LNCaP clone FGC (cell line): Measurements from ENCODE around the gene KIAA1328.

ENCODE experiments used
- DNase-seq: peaks from one replicate; pipeline ENCODE4 v3.0.0-alpha.2; 2011; ENCODE audit warnings: low read depth
- H3K4me3 ChIP-seq: 2 replicates; pipeline ENCODE4 v1.5.1; 2011; ENCODE audit warnings: mild to moderate bottlenecking, low read depth, low read length, control low read depth
- TF ChIP-seq, protein P1 (sequence below): IDR thresholded peaks from 2 replicates; pipeline ENCODE4 v1.5.1; 2012; ENCODE audit warnings: mild to moderate bottlenecking; ENCODE audit not compliant: control insufficient read depth, insufficient read depth; ENCODE audit errors: extremely low read depth

Gene KIAA1328

DNA sequence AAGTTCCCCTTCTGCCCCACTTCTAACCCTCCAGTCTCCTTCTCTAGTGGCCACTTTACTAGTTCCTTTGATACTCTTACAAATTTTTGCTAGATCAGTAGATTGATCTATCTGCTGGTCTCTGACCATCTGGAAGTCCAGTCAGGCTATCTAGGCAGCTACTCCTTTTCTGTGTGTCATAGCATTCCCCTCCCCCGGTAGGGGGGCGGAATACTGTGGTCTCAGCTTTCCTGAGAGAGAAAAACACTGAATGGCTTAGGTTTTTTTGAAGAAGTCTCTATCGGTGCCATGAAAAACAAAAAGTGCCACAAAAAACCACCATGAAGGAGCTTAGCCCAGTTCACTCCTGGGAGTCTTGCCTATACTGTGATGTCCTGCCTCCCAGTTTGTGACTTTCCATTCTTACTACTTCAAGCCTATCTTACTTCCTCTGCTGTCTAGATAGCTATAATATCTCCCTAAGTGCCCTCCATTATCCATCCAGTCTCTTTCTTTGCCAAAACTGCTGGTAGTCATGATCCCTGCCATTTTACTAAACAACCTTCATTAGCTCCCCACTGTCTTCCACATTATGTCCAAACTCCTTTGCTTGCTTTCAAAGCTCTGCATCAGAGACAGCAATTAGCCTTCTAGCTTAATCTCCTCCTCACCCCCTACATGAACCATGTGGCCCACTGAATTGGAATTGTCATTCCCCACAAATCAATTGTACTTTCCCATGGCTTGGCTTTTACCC lies 30.0 kb upstream of the KIAA1328 start:
- TF ChIP-seq, protein P1, sequence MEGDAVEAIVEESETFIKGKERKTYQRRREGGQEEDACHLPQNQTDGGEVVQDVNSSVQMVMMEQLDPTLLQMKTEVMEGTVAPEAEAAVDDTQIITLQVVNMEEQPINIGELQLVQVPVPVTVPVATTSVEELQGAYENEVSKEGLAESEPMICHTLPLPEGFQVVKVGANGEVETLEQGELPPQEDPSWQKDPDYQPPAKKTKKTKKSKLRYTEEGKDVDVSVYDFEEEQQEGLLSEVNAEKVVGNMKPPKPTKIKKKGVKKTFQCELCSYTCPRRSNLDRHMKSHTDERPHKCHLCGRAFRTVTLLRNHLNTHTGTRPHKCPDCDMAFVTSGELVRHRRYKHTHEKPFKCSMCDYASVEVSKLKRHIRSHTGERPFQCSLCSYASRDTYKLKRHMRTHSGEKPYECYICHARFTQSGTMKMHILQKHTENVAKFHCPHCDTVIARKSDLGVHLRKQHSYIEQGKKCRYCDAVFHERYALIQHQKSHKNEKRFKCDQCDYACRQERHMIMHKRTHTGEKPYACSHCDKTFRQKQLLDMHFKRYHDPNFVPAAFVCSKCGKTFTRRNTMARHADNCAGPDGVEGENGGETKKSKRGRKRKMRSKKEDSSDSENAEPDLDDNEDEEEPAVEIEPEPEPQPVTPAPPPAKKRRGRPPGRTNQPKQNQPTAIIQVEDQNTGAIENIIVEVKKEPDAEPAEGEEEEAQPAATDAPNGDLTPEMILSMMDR = no peak
- no peak overlapping the region for H3K4me3 ChIP-seq
- no peak for DNase-seq

DNA sequence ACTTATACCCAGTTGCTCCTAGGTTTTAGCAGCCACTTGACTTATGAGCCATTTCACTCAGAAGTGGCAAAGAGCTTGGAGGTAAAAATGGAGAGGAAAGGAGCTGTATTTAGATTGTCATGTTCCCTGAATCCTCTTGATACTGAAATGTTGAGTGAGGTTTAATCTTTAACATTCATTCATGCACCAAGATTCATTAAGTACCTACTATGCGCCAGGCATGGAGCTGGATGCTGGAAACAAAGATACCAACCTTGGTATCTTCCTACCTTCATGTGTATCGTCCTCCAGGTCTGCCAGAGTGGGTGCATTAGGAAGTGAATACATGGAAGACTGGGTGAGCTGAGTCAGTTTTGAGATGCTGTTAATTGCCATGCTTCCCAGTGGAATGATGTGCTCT lies 23.8 kb upstream of the KIAA1328 start:
- no peak overlapping the region for H3K4me3 ChIP-seq
- TF ChIP-seq, protein P1 = no peak
- no peak for DNase-seq

DNA sequence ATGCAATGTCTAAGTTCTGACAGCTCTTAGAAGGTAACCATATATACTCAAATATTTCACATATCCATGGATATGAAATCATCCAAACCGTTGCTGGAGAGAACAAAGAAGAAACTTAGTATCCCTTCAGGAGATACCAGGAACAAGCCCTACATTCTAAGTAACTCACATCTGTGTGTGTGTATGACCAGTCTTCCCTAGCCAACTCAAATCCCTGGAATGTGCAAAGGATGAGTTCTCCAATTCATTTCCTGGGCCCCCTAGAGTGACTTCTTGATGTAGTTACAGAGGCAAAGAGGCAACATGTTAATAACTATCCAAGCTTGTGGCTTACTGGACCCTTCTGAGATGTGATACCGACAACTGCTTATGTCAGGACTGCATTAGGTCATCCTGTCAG lies 20.2 kb upstream of the KIAA1328 start:
- no peak overlapping the region for H3K4me3 ChIP-seq
- TF ChIP-seq, protein P1 = no peak
- DNase-seq = no peak

DNA sequence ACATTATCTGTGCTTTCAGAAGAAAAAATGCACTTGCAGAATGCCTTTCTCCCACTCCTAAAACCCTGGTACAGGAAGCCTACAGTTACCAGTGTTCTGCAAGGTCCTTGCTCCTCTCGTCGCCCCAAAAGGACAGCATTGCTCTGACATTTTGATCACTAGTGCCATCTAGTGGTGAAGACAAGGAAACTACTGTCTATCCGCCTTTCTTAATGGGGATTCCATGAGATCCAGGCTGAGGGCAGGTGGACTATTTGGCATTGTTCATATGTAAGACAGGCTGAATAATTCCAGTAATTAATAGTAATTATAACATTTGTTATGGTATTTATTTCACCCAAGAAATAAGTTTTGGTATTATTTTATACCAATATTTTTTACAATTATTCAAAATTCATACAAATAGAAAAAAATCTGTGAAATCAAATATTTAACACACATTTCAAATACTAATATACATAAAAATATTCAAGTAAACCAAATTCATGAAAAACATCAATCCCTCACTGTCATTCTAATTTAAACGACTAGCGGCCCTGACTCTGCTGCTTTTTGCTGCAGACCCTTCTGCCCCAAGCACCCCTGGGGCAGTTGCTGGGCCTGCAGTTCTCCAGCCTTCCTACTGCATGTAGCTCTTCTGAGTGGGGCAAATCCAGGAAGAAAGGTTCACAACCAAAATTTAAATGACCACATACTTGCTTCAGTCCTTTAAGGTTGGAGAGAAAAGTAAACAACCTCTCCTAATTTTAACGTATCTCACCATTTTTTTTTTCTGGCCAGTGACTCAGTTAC lies 19.1 kb upstream of the KIAA1328 start:
- no peak overlapping the region for H3K4me3 ChIP-seq
- TF ChIP-seq, protein P1 = peak; percentile 82
- DNase-seq = peak; percentile 31

DNA sequence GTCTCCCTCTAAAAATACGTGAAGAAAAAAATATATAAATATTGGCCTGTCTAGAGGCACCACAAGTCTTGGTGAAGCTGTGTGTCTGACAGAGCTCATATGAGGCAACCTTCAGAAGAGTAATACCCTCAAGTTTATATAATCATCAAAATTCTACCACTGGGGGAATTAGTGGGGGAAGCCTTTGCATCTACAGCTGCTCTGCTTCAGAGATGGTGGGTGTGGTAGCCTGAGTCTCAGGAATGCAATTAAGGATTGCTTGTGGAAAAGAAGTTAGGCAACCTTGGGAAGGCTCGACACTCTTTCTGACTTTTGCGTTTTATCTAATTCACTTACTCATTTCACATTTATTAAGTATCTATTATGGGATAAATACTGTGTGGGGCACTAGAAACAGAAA lies 17.5 kb upstream of the KIAA1328 start:
- DNase-seq = no peak

DNA sequence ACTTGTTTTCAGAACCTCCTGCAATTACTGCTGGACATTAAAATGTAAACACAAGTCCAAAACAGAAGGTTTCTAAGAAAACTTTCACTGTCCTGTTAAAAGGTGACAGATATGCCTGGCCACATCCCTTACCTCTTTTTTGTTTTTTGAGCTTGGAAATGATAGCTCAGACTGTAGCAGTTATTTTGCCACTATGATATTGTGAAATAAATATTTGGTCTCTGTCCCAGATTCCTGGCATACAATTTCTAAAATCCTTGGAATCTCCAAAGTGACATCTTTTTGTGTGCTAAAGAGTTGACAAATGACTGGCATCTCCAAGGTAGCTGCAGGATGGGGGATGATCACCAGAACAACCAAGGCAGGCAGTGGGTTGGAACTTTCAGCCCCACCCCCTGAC lies 17.0 kb upstream of the KIAA1328 start:
- no peak overlapping the region for H3K4me3 ChIP-seq
- TF ChIP-seq, protein P1 = no peak
- no peak for DNase-seq

More for the DNA sequence above, 17.5 kb upstream of the KIAA1328 start:
- TF ChIP-seq, protein P1 = no peak
- no peak overlapping the region for H3K4me3 ChIP-seq
